ENCODE results near the gene HIVEP3.

- no peak for TF ChIP-seq CTCF (conservative IDR thresholded peaks at IDR 0.05; ENCODE audit: low read depth, low read length)
- TF ChIP-seq EZH2 (IDR thresholded peaks at IDR 0.05; ENCODE audit: borderline replicate concordance, low read depth, low read length, poor library complexity, severe bottlenecking): no peak
These were observed 441.8 kb downstream of the HIVEP3 start for GRCh38 chr1:41476807-41477361.
